22Rv1 (cell line): Measurements from ENCODE around the gene RFX4.

Source experiments
- ZFX ChIP-seq: fragments of 450-650 bp; IDR thresholded peaks from 2 replicates; pipeline ENCODE4 v1.6.1; 2017; ENCODE audit warnings: antibody characterized with exemption, borderline replicate concordance
- TF ChIP-seq, protein P1 (sequence below): fragments of 450-650 bp; IDR thresholded peaks from 2 replicates; pipeline ENCODE4 v1.5.1; 2017; ENCODE audit warnings: mild to moderate bottlenecking

DNA sequence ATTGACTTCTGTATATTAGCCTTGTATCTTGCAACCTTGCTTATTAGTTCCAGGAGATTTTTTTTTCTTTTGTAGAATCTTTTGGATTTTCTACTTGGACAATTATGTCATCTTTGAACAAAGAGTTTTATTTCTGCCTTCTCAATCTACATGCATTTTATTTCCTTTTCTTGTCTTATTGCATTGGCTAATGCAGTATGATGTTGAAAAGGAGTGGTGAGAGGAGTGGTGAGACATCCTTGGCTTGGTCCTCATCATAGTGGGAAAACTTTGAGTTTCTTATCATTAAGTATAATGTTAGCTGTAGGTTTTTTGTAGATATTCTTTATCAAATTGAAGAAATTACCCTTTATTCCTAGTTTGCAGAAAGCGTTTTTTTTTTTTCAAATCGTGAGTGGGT lies 80.6 kb downstream of the RFX4 start:
- TF ChIP-seq, protein P1, sequence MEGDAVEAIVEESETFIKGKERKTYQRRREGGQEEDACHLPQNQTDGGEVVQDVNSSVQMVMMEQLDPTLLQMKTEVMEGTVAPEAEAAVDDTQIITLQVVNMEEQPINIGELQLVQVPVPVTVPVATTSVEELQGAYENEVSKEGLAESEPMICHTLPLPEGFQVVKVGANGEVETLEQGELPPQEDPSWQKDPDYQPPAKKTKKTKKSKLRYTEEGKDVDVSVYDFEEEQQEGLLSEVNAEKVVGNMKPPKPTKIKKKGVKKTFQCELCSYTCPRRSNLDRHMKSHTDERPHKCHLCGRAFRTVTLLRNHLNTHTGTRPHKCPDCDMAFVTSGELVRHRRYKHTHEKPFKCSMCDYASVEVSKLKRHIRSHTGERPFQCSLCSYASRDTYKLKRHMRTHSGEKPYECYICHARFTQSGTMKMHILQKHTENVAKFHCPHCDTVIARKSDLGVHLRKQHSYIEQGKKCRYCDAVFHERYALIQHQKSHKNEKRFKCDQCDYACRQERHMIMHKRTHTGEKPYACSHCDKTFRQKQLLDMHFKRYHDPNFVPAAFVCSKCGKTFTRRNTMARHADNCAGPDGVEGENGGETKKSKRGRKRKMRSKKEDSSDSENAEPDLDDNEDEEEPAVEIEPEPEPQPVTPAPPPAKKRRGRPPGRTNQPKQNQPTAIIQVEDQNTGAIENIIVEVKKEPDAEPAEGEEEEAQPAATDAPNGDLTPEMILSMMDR = no peak
- TF ChIP-seq ZFX = no peak
